MM.1S (cell line): ENCODE measurements around the gene ALPK3.

Source experiments
- CTCF ChIP-seq: fragments of 300-600 bp; sonication (generic); IDR thresholded peaks from 2 replicates; pipeline ENCODE4 v1.5.1; 2016; ENCODE audit warnings: antibody characterized with exemption, low read length, mixed read lengths
- EZH2 ChIP-seq: fragments of 300-600 bp; sonication (generic); optimal IDR thresholded peaks from 2 replicates; pipeline ENCODE3; 2017; ENCODE audit warnings: low read depth, mild to moderate bottlenecking, antibody characterized with exemption, low read length, mixed read lengths
- EZH2phosphoT487 ChIP-seq: fragments of 300-600 bp; sonication (generic); IDR thresholded peaks from 2 replicates; pipeline ENCODE4 v1.6.1; 2018; ENCODE audit warnings: antibody characterized with exemption, low read length

- TF ChIP-seq EZH2 (no peak), CTCF (no peak), EZH2phosphoT487 (no peak)
Measured at GRCh38 chr15:84804005-84804900, 12.9 kb upstream of the ALPK3 start.
